ENCODE measurements around the gene LRSAM1. TPM values are rescaled to one million over a fixed set of nuclear protein-coding genes. Genes with fewer than 3 reads are reported as not detected.

LRSAM1 gene
- total RNA-seq, 1 donor from 2014 or later = 25.9 TPM

- intact Hi-C loops (cut with DNase I) = loop anchor here (5.0 kb wide), 1 partner anchor 84 kb away; no protein-coding TSS in a partner anchor
- DNase-seq (no peak), ATAC-seq (no peak)
- H3K9me3 ChIP-seq = no peaks in the 10 kb centered on the region
- H3K4me1 ChIP-seq = no peaks in the 10 kb centered on the region
- H3K27ac ChIP-seq = no peak overlapping the region
- H3K27me3 ChIP-seq (ENCODE audit: low read depth) = no peaks in the 10 kb centered on the region
- TF ChIP-seq CTCF (IDR thresholded peaks at IDR 0.05) = no peak
- peaks cover 80% of the 10 kb centered on the region for H3K36me3 ChIP-seq
- no peak overlapping the region for H3K4me3 ChIP-seq
Measured at GRCh38 chr9:127503379-127503921, 52.1 kb downstream of the LRSAM1 start.

- peaks cover 86% of the 10 kb centered on the region for H3K36me3 ChIP-seq
Measured at GRCh38 chr9:127503947-127504886, 52.9 kb downstream of the LRSAM1 start.

GRCh38 chr9:127504887-127505251 is 53.6 kb downstream of the LRSAM1 start:
- Histone ChIP-seq H3K27me3 (ENCODE audit: low read depth) (no peaks in the 10 kb centered on the region), H3K36me3 (peaks cover 91% of the 10 kb centered on the region), H3K4me3 (no peak overlapping the region), H3K27ac (no peak overlapping the region), H3K9me3 (no peaks in the 10 kb centered on the region), H3K4me1 (no peaks in the 10 kb centered on the region)
- intact Hi-C loops (cut with DNase I) = loop anchor here (5.0 kb wide), 1 partner anchor 82 kb away; no protein-coding TSS in a partner anchor
- DNase-seq = no peak
- no peak for TF ChIP-seq CTCF (IDR thresholded peaks at IDR 0.05)
- peak in 1 of 2 donors; percentile 2 for ATAC-seq

More at GRCh38 chr9:127503947-127504886, 52.9 kb downstream of the LRSAM1 start:
- no peaks in the 10 kb centered on the region for H3K27me3 ChIP-seq (ENCODE audit: low read depth)
- intact Hi-C loops (cut with DNase I) = loop anchor here (5.0 kb wide), 1 partner anchor 83 kb away; no protein-coding TSS in a partner anchor
- DNase-seq (peak; percentile 86), ATAC-seq (peak; percentile 77 to 83)
- no peaks in the 10 kb centered on the region for H3K4me1 ChIP-seq
- no peak overlapping the region for H3K4me3 ChIP-seq
- no peak overlapping the region for H3K27ac ChIP-seq
- TF ChIP-seq CTCF (IDR thresholded peaks at IDR 0.05) = peak; percentile 92
- no peaks in the 10 kb centered on the region for H3K9me3 ChIP-seq

GRCh38 chr9:127505396-127506116 is 54.2 kb downstream of the LRSAM1 start:
- Histone ChIP-seq H3K36me3 (peaks cover 95% of the 10 kb centered on the region), H3K4me1 (no peaks in the 10 kb centered on the region), H3K27me3 (ENCODE audit: low read depth) (no peaks in the 10 kb centered on the region), H3K9me3 (no peaks in the 10 kb centered on the region), H3K4me3 (no peak overlapping the region), H3K27ac (no peak overlapping the region)
- no peak for DNase-seq
- TF ChIP-seq CTCF (IDR thresholded peaks at IDR 0.05) = peak; percentile 31
- peak; percentile 1 to 15 for ATAC-seq
- intact Hi-C loops (cut with DNase I) = no loop called here

- no peak for TF ChIP-seq CTCF (IDR thresholded peaks at IDR 0.05)
- Histone ChIP-seq H3K4me1 (no peaks in the 10 kb centered on the region), H3K4me3 (no peak overlapping the region), H3K36me3 (peaks cover 95% of the 10 kb centered on the region), H3K27ac (no peak overlapping the region), H3K27me3 (ENCODE audit: low read depth) (no peaks in the 10 kb centered on the region), H3K9me3 (no peaks in the 10 kb centered on the region)
- ATAC-seq (no peak), DNase-seq (no peak)
- intact Hi-C loops (cut with DNase I) = no loop called here
Measured at GRCh38 chr9:127506117-127506813, 55.0 kb downstream of the LRSAM1 start.
